ENCODE results near the gene CEBPG. TPM values are rescaled to one million over a fixed set of nuclear protein-coding genes. Genes with fewer than 3 reads are reported as not detected.

Gene CEBPG
- total RNA-seq, 1 experiment from 2014 or later = 51.1 TPM

- Histone ChIP-seq H4K20me1 (ENCODE audit: insufficient read depth) (no peaks in the 10 kb centered on the region), H3K4me2 (ENCODE audit: low read length) (no peak overlapping the region), H3K79me2 (ENCODE audit: insufficient read depth, low read length) (no peaks in the 10 kb centered on the region), H3K36me3 (ENCODE audit: control insufficient read depth in 1 of 2, insufficient read depth in 2 of 2, low read length in 2 of 2) (no peaks in the 10 kb centered on the region), H3K9me2 (ENCODE audit: insufficient read depth) (no peaks in the 10 kb centered on the region), H3K9me3 (ENCODE audit: control insufficient read depth in 1 of 2, insufficient read depth in 1 of 2, low read depth in 1 of 2, low read length in 2 of 2) (no peaks in the 10 kb centered on the region), H3K27ac (ENCODE audit: low read depth, low read length) (no peak overlapping the region), H3K4me3 (replicated peaks in 1 of 2; ENCODE audit: low read depth in 1 of 2, low read length in 2 of 2) (no peak overlapping the region), H3K27me3 (ENCODE audit: insufficient read depth, low read length) (no peaks in the 10 kb centered on the region), H2AFZ (ENCODE audit: low read depth, low read length, poor library complexity, severe bottlenecking) (no peak overlapping the region), H3K9ac (ENCODE audit: low read length) (no peak overlapping the region), H3K4me1 (ENCODE audit: control insufficient read depth in 1 of 2, insufficient read depth in 2 of 2, low read length in 2 of 2) (no peaks in the 10 kb centered on the region)
- ATAC-seq (no peak), DNase-seq (ENCODE audit: low read depth, low spot score) (no peak)
- TF ChIP-seq ELF1 (IDR thresholded peaks at IDR 0.05; ENCODE audit: borderline replicate concordance, low read depth) = no peak
- no peak for TF ChIP-seq TCF7L2 (IDR thresholded peaks at IDR 0.05; ENCODE audit: borderline replicate concordance, extremely low read depth, insufficient read depth, insufficient read length)
- no peak for TF ChIP-seq ZFX (IDR thresholded peaks at IDR 0.05)
- no peak for TF ChIP-seq JUND (IDR thresholded peaks at IDR 0.05)
- TF ChIP-seq CEBPB (IDR thresholded peaks at IDR 0.05; ENCODE audit: low read depth) = no peak
- TF ChIP-seq YY1 (IDR thresholded peaks at IDR 0.05; ENCODE audit: extremely low read depth, insufficient replicate concordance, low read depth, low read length) = no peak
- TF ChIP-seq EGR1 (IDR thresholded peaks at IDR 0.05; ENCODE audit: low read depth) = no peak
- no peak for TF ChIP-seq SP1 (IDR thresholded peaks at IDR 0.05; ENCODE audit: low read depth)
- ChIA-PET POLR2A (interaction anchor here (1.0 kb wide), 1 partner anchor 97 kb away, joined by 3 read pairs; the partner anchor contains the start of gene CEBPA), CTCF (no interaction called here), RAD21 (ENCODE audit: low non-redundant PET in 1 of 2, low total read pairs in 2 of 2, uncharacterized antibody in 2 of 2, unreplicated experiment in 2 of 2) (interaction anchor here in 1 of 2 experiments (0.6 kb wide), 1 partner anchor 18 kb away, joined by 4 read pairs; no protein-coding TSS in a partner anchor)
- BruUV-seq (replicated peaks) = no TSS peak
- intact Hi-C loops (cut with micrococcal nuclease) = loop anchor here (10.0 kb wide), 1 partner anchor 255 kb away; no protein-coding TSS in a partner anchor
Observed at GRCh38 chr19:33399745-33400681, 26.5 kb downstream of the CEBPG start.
